ENCODE data around the gene SLC25A42. TPM values are rescaled to one million over a fixed set of nuclear protein-coding genes. Genes with fewer than 3 reads are reported as not detected.

SLC25A42 gene
- polyA plus RNA-seq, 1 donor = 12.0 TPM

Other genes with a start within 250 kb of the SLC25A42 start
- gene UPF1, start 232.0 kb upstream of the SLC25A42 start, polyA plus RNA-seq (ENCODE audit: insufficient read length) = 34.1 TPM
- gene CERS1, start 167.8 kb upstream of the SLC25A42 start, polyA plus RNA-seq (ENCODE audit: insufficient read length) = 40.8 TPM
- 74.9 TPM for gene COPE, start 144.6 kb upstream of the SLC25A42 start, polyA plus RNA-seq (ENCODE audit: insufficient read length)
- gene DDX49, start 144.3 kb upstream of the SLC25A42 start, polyA plus RNA-seq (ENCODE audit: insufficient read length) = 36.0 TPM
- gene HOMER3, start 122.8 kb upstream of the SLC25A42 start, polyA plus RNA-seq (ENCODE audit: insufficient read length) = 66.7 TPM
- 68.5 TPM for gene SUGP2, start 30.5 kb upstream of the SLC25A42 start, polyA plus RNA-seq (ENCODE audit: insufficient read length)
- gene ARMC6, start 30.4 kb upstream of the SLC25A42 start, polyA plus RNA-seq (ENCODE audit: insufficient read length) = 26.0 TPM
- 30.8 TPM for gene TMEM161A, start 74.5 kb downstream of the SLC25A42 start, polyA plus RNA-seq (ENCODE audit: insufficient read length)
- gene MEF2B, start 106.3 kb downstream of the SLC25A42 start, polyA plus RNA-seq (ENCODE audit: insufficient read length) = 2.2 TPM
- 12.0 TPM for gene BORCS8, start 128.2 kb downstream of the SLC25A42 start, polyA plus RNA-seq (ENCODE audit: insufficient read length)
- gene RFXANK, start 128.3 kb downstream of the SLC25A42 start, polyA plus RNA-seq (ENCODE audit: insufficient read length) = 66.5 TPM
- 7.7 TPM for gene NR2C2AP, start 139.4 kb downstream of the SLC25A42 start, polyA plus RNA-seq (ENCODE audit: insufficient read length)
- gene NCAN, start 148.0 kb downstream of the SLC25A42 start, polyA plus RNA-seq (ENCODE audit: insufficient read length) = 0.16 TPM
- 2.0 TPM for gene TM6SF2, start 209.3 kb downstream of the SLC25A42 start, polyA plus RNA-seq (ENCODE audit: insufficient read length)

All from forelimb muscle (tissue), 1 donor.